ENCODE results near the gene CD1C.

- TF ChIP-seq SP1 (IDR thresholded peaks at IDR 0.05) (no peak), FOXM1 (IDR thresholded peaks at IDR 0.05; ENCODE audit: borderline replicate concordance) (no peak), HDGF (IDR thresholded peaks at IDR 0.05; ENCODE audit: borderline replicate concordance) (no peak), BHLHE40 (IDR thresholded peaks at IDR 0.05; ENCODE audit: borderline replicate concordance) (no peak), LEF1 (IDR thresholded peaks at IDR 0.05; ENCODE audit: borderline replicate concordance) (no peak), ELF4 (IDR thresholded peaks at IDR 0.05) (no peak), SUZ12 (IDR thresholded peaks at IDR 0.05) (no peak)
These were observed 37.8 kb downstream of the CD1C start for GRCh38 chr1:158327481-158327880.

All from HEK293T (cell line).